Spleen (tissue), 11 donors: ENCODE results near the gene LACTBL1. TPM values are rescaled to one million over a fixed set of nuclear protein-coding genes. Genes with fewer than 3 reads are reported as not detected.
"Not testable (repeated sequence)": the region's sequence is repeated elsewhere in the genome, so short reads cannot be mapped to it uniquely, and the experiment has no call there.

Experiments
- DNase-seq: peaks from one replicate; pipeline ENCODE4 v3.0.0-alpha.2; 2020
- H3K27ac ChIP-seq, 8 donors: fragments of 200-600 bp; sonication (generic) in 7 of 8; 1 replicate in 4 of 8; 2 replicates in 4 of 8; pipeline versions ENCODE4 v1.5.0 to v1.8.0; 2016 to 2021; ENCODE audit warnings: inconsistent platforms in 4 of 8, mild to moderate bottlenecking in 4 of 8, moderate library complexity in 1 of 8
- H3K27me3 ChIP-seq, 7 donors: fragments of 200-600 bp; sonication (generic) in 6 of 7; replicated peaks in 1 of 7; 1 replicate in 4 of 7; 2 replicates in 3 of 7; pipeline versions ENCODE4 v1.5.0 to v1.8.0; 2016 to 2021; ENCODE audit warnings: inconsistent platforms in 3 of 7, mild to moderate bottlenecking in 1 of 7
- H3K36me3 ChIP-seq, 6 donors: fragments of 200-600 bp; sonication (generic) in 5 of 6; 1 replicate in 4 of 6; 2 replicates in 2 of 6; pipeline versions ENCODE4 v1.5.0 to v1.8.0; 2016 to 2021; ENCODE audit warnings: inconsistent platforms in 2 of 6
- H3K4me1 ChIP-seq, 6 donors: fragments of 200-600 bp; sonication (generic) in 5 of 6; 1 replicate in 3 of 6; 2 replicates in 3 of 6; pipeline versions ENCODE4 v1.5.0 to v1.8.0; 2016 to 2021; ENCODE audit warnings: inconsistent platforms in 3 of 6
- H3K4me3 ChIP-seq, 8 donors: fragments of 200-600 bp; sonication (generic) in 7 of 8; 1 replicate in 4 of 8; 2 replicates in 4 of 8; pipeline versions ENCODE4 v1.5.0 to v1.8.0; 2016 to 2021; ENCODE audit warnings: inconsistent platforms in 4 of 8, mild to moderate bottlenecking in 4 of 8, moderate library complexity in 2 of 8
- H3K9me3 ChIP-seq, 8 donors: fragments of 200-600 bp; sonication (generic) in 7 of 8; 1 replicate in 4 of 8; 2 replicates in 4 of 8; pipeline versions ENCODE4 v1.5.0 to v1.8.0; 2016 to 2021; ENCODE audit warnings: inconsistent platforms in 4 of 8
- CTCF ChIP-seq, 11 experiments: fragments of 200-600 bp in 7 of 11; fragments of 450-650 bp in 4 of 11; sonication (generic) in 4 of 11; IDR thresholded peaks in 8 of 11; conservative IDR thresholded peaks in 3 of 11; 1 replicate in 7 of 11; 2 replicates in 4 of 11; pipeline versions ENCODE4 v1.4.0 to v1.8.0; 2016 to 2021; ENCODE audit warnings: antibody characterized with exemption in 11 of 11, inconsistent platforms in 4 of 11, mild to moderate bottlenecking in 1 of 11
- POLR2A ChIP-seq, 3 donors: fragments of 450-650 bp; IDR thresholded peaks; one replicate each; pipeline ENCODE4 v1.5.1; 2017; ENCODE audit warnings: antibody characterized with exemption in 3 of 3, mild to moderate bottlenecking in 1 of 3
- POLR2AphosphoS5 ChIP-seq, 3 donors: sonication (generic); formaldehyde crosslinking; IDR thresholded peaks; one replicate each; pipeline ENCODE4 v1.5.1; 2017; ENCODE audit warnings: antibody characterized with exemption in 3 of 3
- WGBS, 5 donors: extraction: QIAGEN DNeasy Blood & Tissue Kit in 3 of 5; methylation state at CpG; one replicate each; pipeline versions ENCODE4 v1.1.5 to v1.1.7; 2013 to 2018; 5-methylcytosine and 5-hydroxymethylcytosine counted together
- intact Hi-C: fragments of 100-400 bp; cut with DNase I; formaldehyde crosslinking; loops from one replicate; pipeline ENCODE4 v1.15.0; 2023; ENCODE audit warnings: low total_unique reads
- polyA plus RNA-seq, 3 donors: library from polyadenylated mRNA; stranded (reverse); fragments of 200-250 nt; gene quantifications; one replicate each; pipeline ENCODE4 v1.2.1, GENCODE V29; 2013
- total RNA-seq, 7 donors: library from RNA; depleted of rRNA in 3 of 7; stranded (reverse); fragments of >200 nt in 3 of 7; fragmentation: NEBNext Ultra II Directional in 4 of 7; extraction: Animal tissue kit (Norgen Biotek cat#: 25700) in 4 of 7; gene quantifications; one replicate each; pipeline versions ENCODE4 v1.1.0 to v1.2.1, GENCODE V29; 2016 to 2021
- donor health status: healthy with polysubstance abuse.
- donor health status: DM: no; HTN: no; CAD: no; lungs with moderate emphysema.
- donor health status: DM: no; HTN: no; CAD: no.
- donor health status: Bipolar disorder and iron deficiency.
- donor health status: healthy.
- donor health status: DM: no; HTN: no; CAD: no.
- donor health status: DM: yes; HTN: yes; CAD: no.

LACTBL1 gene
- total and polyA plus RNA-seq, 10 donors: not detected

- H3K27me3 ChIP-seq: peaks cover 0 to 5% (median 0%) of the 10 kb centered on the region in 7 donors
- no peak overlapping the region for H3K27ac ChIP-seq
- peaks cover 0 to 6% (median 2%) of the 10 kb centered on the region in 6 donors for H3K4me1 ChIP-seq
- no peak for DNase-seq
- 57 to 81% (median 67%) methylated on average over 3 of the region's 3 CpGs for WGBS, 5 donors
- TF ChIP-seq POLR2A (IDR thresholded peaks at IDR 0.05): no peak
- TF ChIP-seq POLR2AphosphoS5 (IDR thresholded peaks at IDR 0.05): no peak
- TF ChIP-seq CTCF (IDR thresholded peaks at IDR 0.05 in 8 of 11, conservative IDR thresholded peaks at IDR 0.05 in 3 of 11): no peak
- H3K9me3 ChIP-seq: no peaks in the 10 kb centered on the region
- no peaks in the 10 kb centered on the region for H3K36me3 ChIP-seq
- intact Hi-C loops: no loop called here
- no peak overlapping the region for H3K4me3 ChIP-seq
Measured at GRCh38 chr1:23013657-23014056, 41.0 kb upstream of the LACTBL1 start.

- intact Hi-C loops, H3K4me3 ChIP-seq, H3K27ac ChIP-seq, H3K9me3 ChIP-seq, DNase-seq, H3K36me3 ChIP-seq, H3K4me1 ChIP-seq, H3K27me3 ChIP-seq: not testable (repeated sequence)
- 81 to 93% (median 88%) methylated on average over 8 of the region's 8 CpGs for WGBS, 5 donors
Measured at GRCh38 chr1:23010025-23010424, 37.4 kb upstream of the LACTBL1 start.

DNA sequence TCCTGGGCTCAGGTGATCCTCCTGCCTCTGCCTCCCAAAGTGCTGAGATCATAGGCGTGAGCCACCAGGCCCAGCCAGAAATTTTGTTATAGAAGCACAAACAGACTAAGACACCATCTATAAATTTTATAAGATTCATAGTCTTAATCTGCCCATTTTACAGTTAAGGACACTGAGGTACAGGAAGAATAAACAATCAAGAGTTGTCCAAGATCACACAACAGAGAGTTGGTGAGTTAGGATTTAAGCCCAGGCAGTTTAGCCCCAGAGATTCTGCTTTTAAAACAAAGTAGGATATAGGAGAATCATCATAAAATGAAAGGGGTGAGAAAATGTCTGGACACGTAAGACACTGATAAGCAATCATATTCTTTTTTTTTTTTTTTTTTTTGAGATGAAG lies 36.2 kb upstream of the LACTBL1 start:
- no peaks in the 10 kb centered on the region for H3K9me3 ChIP-seq
- TF ChIP-seq POLR2A (IDR thresholded peaks at IDR 0.05): no peak
- no peak for TF ChIP-seq POLR2AphosphoS5 (IDR thresholded peaks at IDR 0.05)
- no peak for TF ChIP-seq CTCF (IDR thresholded peaks at IDR 0.05 in 8 of 11, conservative IDR thresholded peaks at IDR 0.05 in 3 of 11)
- H3K36me3 ChIP-seq: no peaks in the 10 kb centered on the region
- H3K4me1 ChIP-seq: no peaks in the 10 kb centered on the region
- peaks cover 0 to 5% (median 0%) of the 10 kb centered on the region in 7 donors for H3K27me3 ChIP-seq
- 87 to 96% (median 93%) methylated on average over 2 of the region's 2 CpGs for WGBS, 5 donors
- H3K27ac ChIP-seq: no peak overlapping the region
- intact Hi-C loops: no loop called here
- H3K4me3 ChIP-seq: no peak overlapping the region
- DNase-seq: no peak

- Histone ChIP-seq H3K36me3 (no peaks in the 10 kb centered on the region), H3K27me3 (no peaks in the 10 kb centered on the region), H3K27ac (no peak overlapping the region), H3K4me3 (no peak overlapping the region), H3K4me1 (no peaks in the 10 kb centered on the region), H3K9me3 (no peaks in the 10 kb centered on the region)
- 89 to 97% (median 91%) methylated on average over 4 of the region's 4 CpGs for WGBS, 5 donors
- TF ChIP-seq CTCF (IDR thresholded peaks at IDR 0.05 in 8 of 11, conservative IDR thresholded peaks at IDR 0.05 in 3 of 11) (no peak), POLR2A (IDR thresholded peaks at IDR 0.05) (no peak), POLR2AphosphoS5 (IDR thresholded peaks at IDR 0.05) (no peak)
- no peak for DNase-seq
- intact Hi-C loops: no loop called here
Measured at GRCh38 chr1:23007106-23007505, 34.4 kb upstream of the LACTBL1 start.

- DNase-seq, intact Hi-C loops: not testable (repeated sequence)
- 63 to 82% (median 80%) methylated on average over 3 of the region's 3 CpGs for WGBS, 5 donors
Measured at GRCh38 chr1:23004769-23005168, 32.1 kb upstream of the LACTBL1 start.

More at GRCh38 chr1:23004769-23005168, 32.1 kb upstream of the LACTBL1 start:
- H3K4me1 ChIP-seq, H3K4me3 ChIP-seq, H3K27ac ChIP-seq, H3K36me3 ChIP-seq, H3K27me3 ChIP-seq: not testable (repeated sequence)
- H3K9me3 ChIP-seq: peaks cover 0 to 16% (median 10%) of the 10 kb centered on the region in 8 donors
